Endodermal cell (in vitro differentiated cells): ENCODE results near the gene CARF. TPM values are rescaled to one million over a fixed set of nuclear protein-coding genes. Genes with fewer than 3 reads are reported as not detected.
A peak's percentile ranks its signal among the peaks of the same experiment; 100 is the strongest.

Experiments
- DNase-seq: peaks from one replicate; pipeline ENCODE4 v3.0.0-alpha.2; 2017
- H3K27ac ChIP-seq: 2 replicates; pipeline ENCODE4 v1.5.1; 2013; ENCODE audit warnings: mild to moderate bottlenecking, low read depth, low read length, moderate library complexity
- H3K27me3 ChIP-seq: 2 replicates; pipeline ENCODE4 v1.6.1; 2013; ENCODE audit warnings: mild to moderate bottlenecking, low read length, moderate library complexity; ENCODE audit not compliant: insufficient read depth, control insufficient read depth, poor library complexity, severe bottlenecking
- H3K36me3 ChIP-seq: 2 replicates; pipeline ENCODE4 v1.7.0; 2013; ENCODE audit warnings: mild to moderate bottlenecking, low read length, moderate library complexity; ENCODE audit not compliant: control insufficient read depth, insufficient read depth
- H3K4me1 ChIP-seq: one replicate; pipeline ENCODE4 v1.7.0; 2013; ENCODE audit warnings: low read length; ENCODE audit not compliant: control insufficient read depth, insufficient read depth
- H3K4me3 ChIP-seq: 2 replicates; pipeline ENCODE4 v1.5.1; 2013; ENCODE audit warnings: mild to moderate bottlenecking, low read length, moderate library complexity
- H3K9ac ChIP-seq: 2 replicates; pipeline ENCODE4 v1.6.1; 2013; ENCODE audit warnings: mild to moderate bottlenecking, low read length, moderate library complexity; ENCODE audit not compliant: poor library complexity, severe bottlenecking; ENCODE audit errors: extremely low read depth
- H3K9me3 ChIP-seq: 2 replicates; pipeline ENCODE4 v1.6.1; 2013; ENCODE audit warnings: mild to moderate bottlenecking, low read length, moderate library complexity; ENCODE audit not compliant: control insufficient read depth
- H3K27ac Mint-ChIP-seq: 2 replicates; pipeline ENCODE4 v1.8.0; 2020; ENCODE audit warnings: mixed read lengths
- H3K27me3 Mint-ChIP-seq: 2 replicates; pipeline ENCODE4 v1.8.0; 2021; ENCODE audit warnings: mild to moderate bottlenecking, mixed read lengths; ENCODE audit not compliant: insufficient read depth
- H3K36me3 Mint-ChIP-seq: 2 replicates; pipeline ENCODE4 v1.8.0; 2020; ENCODE audit warnings: low read depth, mixed read lengths
- H3K4me1 Mint-ChIP-seq: 2 replicates; pipeline ENCODE4 v1.8.0; 2020; ENCODE audit warnings: mixed read lengths
- H3K4me3 Mint-ChIP-seq: 2 replicates; pipeline ENCODE4 v1.8.0; 2020; ENCODE audit warnings: mild to moderate bottlenecking, moderate library complexity, mixed read lengths
- H3K9me3 Mint-ChIP-seq: 2 replicates; pipeline ENCODE4 v1.8.0; 2020; ENCODE audit warnings: mild to moderate bottlenecking, mixed read lengths
- CTCF ChIP-seq: fragments of 200-600 bp; sonication (generic); conservative IDR thresholded peaks from 2 replicates; pipeline ENCODE4 v1.5.0; 2021; ENCODE audit warnings: antibody characterized with exemption, mild to moderate bottlenecking
- WGBS, 2 experiments: methylation state at CpG; one replicate each; pipeline versions ENCODE4 v1.1.5 to v1.1.7; 2013; ENCODE audit warnings: missing lambda C conversion rate in 2 of 2, mixed read lengths in 1 of 2; ENCODE audit not compliant: insufficient coverage in 1 of 2, insufficient read length in 1 of 2; 5-methylcytosine and 5-hydroxymethylcytosine counted together
- total RNA-seq, 2 donors: library from RNA; stranded (reverse); fragmentation: NEBNext Ultra II Directional in 1 of 2; extraction: Animal tissue kit (Norgen Biotek cat#: 25700) in 1 of 2; gene quantifications; 2 replicates in 1 of 2; 3 replicates in 1 of 2; pipeline ENCODE4 v1.2.1, GENCODE V29; 2021

CARF gene
- total RNA-seq, 2 donors from 2014 or later: 7.4 to 9.7 TPM

- Mint-ChIP-seq H3K27me3 (no peaks in the 10 kb centered on the region), H3K27ac (no peak overlapping the region), H3K4me3 (peak overlapping the region; percentile 32), H3K4me1 (peaks cover 30% of the 10 kb centered on the region), H3K36me3 (no peaks in the 10 kb centered on the region), H3K9me3 (no peaks in the 10 kb centered on the region)
- Histone ChIP-seq H3K27ac (no peak overlapping the region), H3K36me3 (no peaks in the 10 kb centered on the region), H3K4me3 (peak overlapping the region; percentile 78), H3K9ac (no peak overlapping the region), H3K9me3 (no peaks in the 10 kb centered on the region), H3K4me1 (no peaks in the 10 kb centered on the region), H3K27me3 (peaks cover 2% of the 10 kb centered on the region)
- DNase-seq: no peak
- no peak for TF ChIP-seq CTCF
- 84 to 100% methylated on average over 1 to 3 of the region's 3 CpGs for WGBS, 2 experiments
Observed at GRCh38 chr2:203016716-203017115, 104.6 kb downstream of the CARF start.

- H3K27ac ChIP-seq: no peak overlapping the region
- H3K9me3 Mint-ChIP-seq: no peaks in the 10 kb centered on the region
- peaks cover 30% of the 10 kb centered on the region for H3K4me1 Mint-ChIP-seq
- no peaks in the 10 kb centered on the region for H3K27me3 Mint-ChIP-seq
- H3K4me3 ChIP-seq: peak overlapping the region; percentile 78
- peaks cover 4% of the 10 kb centered on the region for H3K36me3 ChIP-seq
- no peaks in the 10 kb centered on the region for H3K27me3 ChIP-seq
- peak overlapping the region; percentile 39 for H3K4me3 Mint-ChIP-seq
- H3K27ac Mint-ChIP-seq: peak overlapping the region; percentile 4
- H3K36me3 Mint-ChIP-seq: no peaks in the 10 kb centered on the region
- no peaks in the 10 kb centered on the region for H3K9me3 ChIP-seq
- H3K4me1 ChIP-seq: no peaks in the 10 kb centered on the region
- TF ChIP-seq CTCF: no peak
- H3K9ac ChIP-seq: no peak overlapping the region
- 74 to 86% methylated on average over 1 of the region's 1 CpG for WGBS, 2 experiments
- DNase-seq: no peak
Observed at GRCh38 chr2:203018181-203018580, 106.1 kb downstream of the CARF start.

- Histone ChIP-seq H3K36me3 (peaks cover 9% of the 10 kb centered on the region), H3K4me1 (no peaks in the 10 kb centered on the region), H3K9ac (no peak overlapping the region), H3K27me3 (no peaks in the 10 kb centered on the region), H3K27ac (no peak overlapping the region), H3K9me3 (no peaks in the 10 kb centered on the region), H3K4me3 (peak overlapping the region; percentile 78)
- no peak for DNase-seq
- Mint-ChIP-seq H3K9me3 (no peaks in the 10 kb centered on the region), H3K4me3 (peak overlapping the region; percentile 39), H3K4me1 (peaks cover 27% of the 10 kb centered on the region), H3K36me3 (peaks cover 5% of the 10 kb centered on the region), H3K27me3 (no peaks in the 10 kb centered on the region), H3K27ac (peak overlapping the region; percentile 17)
- WGBS, 2 experiments: 93 to 97% methylated on average over 2 of the region's 2 CpGs
- peak; percentile 33 for TF ChIP-seq CTCF
Observed at GRCh38 chr2:203019142-203019541, 107.1 kb downstream of the CARF start.
